Medulla oblongata (tissue), 1 donor: ENCODE data around the gene APOL3.
"Not testable (repeated sequence)": the region's sequence is repeated elsewhere in the genome, so short reads cannot be mapped to it uniquely, and the experiment has no call there.

Experiments
- DNase-seq: peaks from one replicate; pipeline ENCODE4 v3.0.0-alpha.2; 2015; ENCODE audit errors: extremely low spot score

Gene APOL3

DNA sequence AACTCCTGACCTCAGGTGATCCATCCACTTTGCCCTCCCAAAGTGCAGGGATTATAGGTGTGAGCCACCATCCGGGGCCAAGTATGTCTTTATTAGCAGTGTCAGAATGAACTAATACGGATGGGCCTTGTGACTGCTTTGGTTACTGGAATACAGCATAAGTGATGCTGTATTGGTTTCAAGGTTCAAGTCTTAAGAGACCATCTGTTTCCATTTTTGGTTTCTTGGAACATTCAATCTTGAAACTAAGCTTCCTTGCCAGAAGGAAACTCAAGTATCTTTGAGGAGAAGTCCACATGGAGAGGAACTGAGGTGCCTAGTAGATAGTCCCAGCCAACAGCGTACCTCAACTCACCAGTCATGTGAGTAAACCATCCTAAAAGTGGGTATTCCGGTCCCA, 58.8 kb downstream of the APOL3 start:
- DNase-seq, result no peak

DNA sequence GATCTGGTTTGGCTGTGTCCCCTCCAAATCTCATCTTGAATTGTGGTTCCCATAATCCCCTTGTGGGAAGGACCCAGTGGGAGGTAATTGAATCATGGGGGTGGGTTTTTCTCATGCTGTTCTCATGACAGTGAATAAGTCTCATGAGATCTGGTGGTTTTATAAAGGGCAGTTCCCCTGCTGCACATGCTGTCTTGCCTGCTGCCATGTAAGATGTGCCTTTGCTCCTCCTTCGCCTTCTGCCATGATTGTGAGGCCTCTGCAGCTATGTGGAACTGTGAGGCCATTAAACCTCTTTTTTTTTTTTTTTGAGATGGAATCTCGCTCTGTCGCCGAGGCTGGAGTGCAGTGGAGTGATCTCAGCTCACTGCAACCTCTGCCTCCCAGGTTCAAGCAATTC, 59.6 kb downstream of the APOL3 start:
- DNase-seq, result not testable (repeated sequence)

DNA sequence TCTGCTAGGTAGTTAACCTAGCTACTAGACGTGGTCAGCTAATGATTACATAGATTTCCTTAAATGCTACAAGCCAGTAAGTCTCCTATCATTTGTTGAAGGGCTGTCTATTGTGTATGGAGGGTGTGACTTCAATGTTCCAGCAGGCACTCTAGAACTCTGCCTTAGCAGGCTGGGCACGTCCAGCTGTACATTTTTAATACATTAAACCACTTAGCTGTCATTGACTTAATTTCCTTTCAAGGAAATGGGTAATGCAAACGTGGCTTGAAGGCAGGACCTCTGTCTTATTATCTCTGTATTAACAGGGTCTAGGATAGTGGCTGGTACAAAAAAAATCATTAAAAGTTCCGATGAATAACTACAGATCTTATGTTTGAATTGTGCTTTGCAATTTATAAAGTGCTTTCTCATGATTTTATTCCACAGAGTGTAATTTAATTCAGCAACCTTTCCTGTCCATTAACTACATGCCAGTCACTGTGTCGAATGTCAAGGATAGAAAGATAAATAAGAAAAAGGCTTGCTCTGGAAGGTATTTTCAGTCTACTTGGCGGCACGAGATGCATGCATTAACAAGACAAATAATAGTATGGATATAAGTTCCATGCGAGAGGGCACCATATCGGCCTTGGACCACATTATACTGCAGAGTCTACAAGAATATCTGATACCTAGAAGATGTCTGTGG, 60.3 kb downstream of the APOL3 start:
- no peak for DNase-seq

DNA sequence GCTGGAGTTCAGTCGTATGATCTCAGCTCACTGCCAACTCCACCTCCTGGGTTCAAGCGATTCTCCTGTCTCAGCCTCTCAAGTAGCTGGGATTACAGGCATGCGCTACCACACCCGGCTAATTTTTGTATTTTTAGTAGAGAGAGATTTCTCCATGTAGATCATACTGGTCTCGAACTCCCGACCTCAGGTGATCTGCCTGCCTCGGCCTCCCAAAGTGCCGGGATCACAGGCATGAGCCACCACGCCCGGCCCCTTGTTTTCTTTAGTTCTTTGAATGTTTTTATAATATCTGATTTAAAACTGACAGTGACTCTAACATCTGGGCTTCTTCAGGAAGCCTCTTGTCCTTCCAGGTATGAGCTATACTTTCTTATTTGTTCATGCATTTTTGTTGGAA, 61.0 kb downstream of the APOL3 start:
- DNase-seq, result not testable (repeated sequence)

DNA sequence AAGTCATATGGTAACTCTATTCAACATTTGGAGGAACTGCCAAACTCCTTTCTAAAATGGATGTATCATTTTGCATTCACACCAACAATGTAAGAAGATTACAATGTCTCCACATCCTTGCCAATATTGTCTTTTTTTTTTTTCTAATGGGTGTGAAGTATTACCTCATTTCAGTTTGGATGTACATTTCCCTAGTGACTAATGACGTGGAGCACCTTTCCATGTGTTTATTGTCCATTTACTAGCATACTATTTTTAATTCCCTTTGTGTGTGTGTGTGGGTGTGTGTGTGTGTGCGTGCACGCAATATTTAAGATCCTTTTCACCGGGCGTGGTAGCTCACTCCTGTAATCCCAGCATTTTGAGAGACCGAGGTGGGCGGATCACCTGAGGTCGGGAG, 62.7 kb downstream of the APOL3 start:
- no peak for DNase-seq

DNA sequence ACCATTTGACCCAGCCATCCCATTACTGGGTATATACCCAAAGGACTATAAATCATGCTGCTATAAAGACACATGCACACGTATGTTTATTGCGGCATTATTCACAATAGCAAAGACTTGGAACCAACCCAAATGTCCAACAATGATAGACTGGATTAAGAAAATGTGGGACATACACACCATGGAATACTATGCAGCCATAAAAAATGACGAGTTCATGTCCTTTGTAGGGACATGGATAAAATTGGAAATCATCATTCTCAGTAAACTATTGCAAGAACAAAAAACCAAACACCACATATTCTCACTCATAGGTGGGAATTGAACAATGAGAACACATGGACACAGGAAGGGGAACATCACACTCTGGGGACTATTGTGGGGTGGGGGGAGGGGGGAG, 69.8 kb downstream of the APOL3 start:
- not testable (repeated sequence) for DNase-seq
